Activated CD4-positive, alpha-beta memory T cell treated with anti-CD3 and anti-CD28 coated beads, Interleukin-2, amount 10 ng/mL, durations not matched to agents 7 days and 5 days (primary cell): ENCODE measurements around the gene ANAPC16. TPM values are rescaled to one million over a fixed set of nuclear protein-coding genes. Genes with fewer than 3 reads are reported as not detected.

Experiments
- CTCF ChIA-PET: fragments of 350-600 bp; sonication (Branson Sonifier 250); formaldehyde crosslinking; loops from one replicate; lab custom pipeline; 2021; ENCODE audit warnings: antibody characterized with exemption, inconsistent platforms; lab: Charles Lee
- POLR2A ChIA-PET: fragments of 350-600 bp; sonication (Branson Sonifier 250); formaldehyde crosslinking; loops from one replicate; lab custom pipeline; 2021; ENCODE audit warnings: antibody characterized with exemption; lab: Charles Lee
- DNase-seq: peaks from one replicate; pipeline ENCODE4 v3.0.0-alpha.2; 2020
- H3K27ac Mint-ChIP-seq: one replicate; pipeline ENCODE4 v1.8.0; 2021; ENCODE audit warnings: mild to moderate bottlenecking, mixed read lengths
- H3K27me3 Mint-ChIP-seq: one replicate; pipeline ENCODE4 v1.8.0; 2021; ENCODE audit warnings: mixed read lengths
- H3K36me3 Mint-ChIP-seq: one replicate; pipeline ENCODE4 v1.8.0; 2021; ENCODE audit warnings: low read depth, mixed read lengths
- H3K4me1 Mint-ChIP-seq: one replicate; pipeline ENCODE4 v1.8.0; 2021; ENCODE audit warnings: mixed read lengths
- H3K4me3 Mint-ChIP-seq: one replicate; pipeline ENCODE4 v1.8.0; 2021; ENCODE audit warnings: mild to moderate bottlenecking, mixed read lengths
- H3K9me3 Mint-ChIP-seq: one replicate; pipeline ENCODE4 v1.8.0; 2021; ENCODE audit warnings: mixed read lengths
- total RNA-seq, 2 experiments: library from RNA; stranded (reverse); gene quantifications; one replicate each; pipeline ENCODE4 v1.2.3, GENCODE V29; 2021

Gene ANAPC16
- 100 to 1,000 TPM in 1 of 2 experiments, 10 to 100 TPM in 1; 94.2 to 101 TPM for total RNA-seq

GRCh38 chr10:72215611-72216549 lies at the start of gene ANAPC16, which contains the start of gene ASCC1:
Gene ANAPC16, plus strand, starts transcription at chr10:72216012. Its CDS starts 7,903 bp downstream, at chr10:72223915.
Gene ASCC1, minus strand, starts transcription at chr10:72216276. Its CDS starts 2,978 bp downstream, at chr10:72213298.
- Mint-ChIP-seq H3K9me3 (no peaks in the 10 kb centered on the region), H3K27ac (peak within 1 kb of the TSS; percentile 99), H3K36me3 (peaks cover 40% of the 10 kb centered on the region), H3K4me1 (peaks cover 61% of the 10 kb centered on the region), H3K4me3 (peak within 1 kb of the TSS; percentile 98), H3K27me3 (no peaks in the 10 kb centered on the region)
- peak; percentile 94 for DNase-seq
- ChIA-PET POLR2A (interaction anchor here (0.7 to 4.1 kb wide), 37 partner anchors 11 to 167 kb away, joined by 3 to 38 read pairs (median 4); partner anchors contain the start of genes DDIT4, DNAJB12 and SPOCK2), CTCF (interaction anchor here (0.5 to 2.9 kb wide), 16 partner anchors 11 to 258 kb away, joined by 3 to 13 read pairs (median 4); no protein-coding TSS in a partner anchor)

- Mint-ChIP-seq H3K4me3 (no peak overlapping the region), H3K9me3 (peaks cover 2% of the 10 kb centered on the region), H3K27me3 (no peaks in the 10 kb centered on the region), H3K4me1 (peaks cover 16% of the 10 kb centered on the region), H3K27ac (no peak overlapping the region), H3K36me3 (peaks cover 11% of the 10 kb centered on the region)
- ChIA-PET POLR2A (no interaction called here), CTCF (interaction anchor here (0.7 to 0.9 kb wide), 2 partner anchors 78 to 271 kb away, joined by 3 to 4 read pairs; no protein-coding TSS in a partner anchor)
- DNase-seq, result no peak
These were observed 48.7 kb upstream of the ANAPC16 start for GRCh38 chr10:72167118-72167517.

GRCh38 chr10:72170263-72170662 lies 45.5 kb upstream of the ANAPC16 start:
- no peak for DNase-seq
- Mint-ChIP-seq H3K9me3 (peaks cover 2% of the 10 kb centered on the region), H3K27ac (no peak overlapping the region), H3K27me3 (no peaks in the 10 kb centered on the region), H3K36me3 (peaks cover 3% of the 10 kb centered on the region), H3K4me3 (no peak overlapping the region), H3K4me1 (peaks cover 15% of the 10 kb centered on the region)
- ChIA-PET POLR2A (no interaction called here), CTCF (no interaction called here)

GRCh38 chr10:72170733-72171132 lies 45.1 kb upstream of the ANAPC16 start:
- no peak overlapping the region for H3K27ac Mint-ChIP-seq
- CTCF ChIA-PET, result no interaction called here

GRCh38 chr10:72171175-72171630 lies 44.6 kb upstream of the ANAPC16 start:
- ChIA-PET CTCF (no interaction called here), POLR2A (no interaction called here)
- H3K36me3 Mint-ChIP-seq, result peaks cover 3% of the 10 kb centered on the region
- no peaks in the 10 kb centered on the region for H3K9me3 Mint-ChIP-seq
- H3K27ac Mint-ChIP-seq, result no peak overlapping the region
- H3K27me3 Mint-ChIP-seq, result no peaks in the 10 kb centered on the region
- no peak overlapping the region for H3K4me3 Mint-ChIP-seq
- DNase-seq, result no peak
- H3K4me1 Mint-ChIP-seq, result peaks cover 12% of the 10 kb centered on the region

More at GRCh38 chr10:72170733-72171132, 45.1 kb upstream of the ANAPC16 start:
- POLR2A ChIA-PET, result no interaction called here
- Mint-ChIP-seq H3K4me3 (no peak overlapping the region), H3K9me3 (no peaks in the 10 kb centered on the region), H3K4me1 (peaks cover 12% of the 10 kb centered on the region), H3K27me3 (no peaks in the 10 kb centered on the region), H3K36me3 (peaks cover 3% of the 10 kb centered on the region)
- DNase-seq, result no peak

- DNase-seq, result no peak
These were observed 42.6 kb upstream of the ANAPC16 start for GRCh38 chr10:72173262-72173618.

GRCh38 chr10:72173619-72174296 lies 42.1 kb upstream of the ANAPC16 start:
- POLR2A ChIA-PET, result interaction anchor here (1.2 to 2.2 kb wide), 2 partner anchors 85 to 113 kb away, joined by 3 to 11 read pairs; partner anchors contain the start of gene SPOCK2
- Mint-ChIP-seq H3K4me1 (peaks cover 12% of the 10 kb centered on the region), H3K27ac (no peak overlapping the region), H3K36me3 (peaks cover 17% of the 10 kb centered on the region), H3K27me3 (no peaks in the 10 kb centered on the region), H3K9me3 (no peaks in the 10 kb centered on the region), H3K4me3 (no peak overlapping the region)
- DNase-seq, result peak; percentile 18
- CTCF ChIA-PET, result interaction anchor here (0.8 kb wide), 1 partner anchor 8 kb away, joined by 3 read pairs; no protein-coding TSS in a partner anchor

More at GRCh38 chr10:72173262-72173618, 42.6 kb upstream of the ANAPC16 start:
- CTCF ChIA-PET, result no interaction called here
- POLR2A ChIA-PET, result interaction anchor here (2.2 kb wide), 1 partner anchor 85 kb away, joined by 11 read pairs; the partner anchor contains the start of gene SPOCK2
- Mint-ChIP-seq H3K27me3 (no peaks in the 10 kb centered on the region), H3K4me1 (peaks cover 12% of the 10 kb centered on the region), H3K9me3 (no peaks in the 10 kb centered on the region), H3K4me3 (no peak overlapping the region), H3K27ac (no peak overlapping the region), H3K36me3 (peaks cover 12% of the 10 kb centered on the region)

- Mint-ChIP-seq H3K9me3 (no peaks in the 10 kb centered on the region), H3K36me3 (peaks cover 20% of the 10 kb centered on the region), H3K27me3 (no peaks in the 10 kb centered on the region), H3K27ac (no peak overlapping the region), H3K4me3 (no peak overlapping the region), H3K4me1 (peaks cover 12% of the 10 kb centered on the region)
- ChIA-PET CTCF (interaction anchor here (0.8 kb wide), 1 partner anchor 9 kb away, joined by 3 read pairs; no protein-coding TSS in a partner anchor), POLR2A (interaction anchor here (1.2 to 2.2 kb wide), 2 partner anchors 86 to 113 kb away, joined by 3 to 11 read pairs; partner anchors contain the start of gene SPOCK2)
- DNase-seq, result no peak
These were observed 41.5 kb upstream of the ANAPC16 start for GRCh38 chr10:72174297-72174662.

GRCh38 chr10:72175149-72175548 lies 40.7 kb upstream of the ANAPC16 start:
- peaks cover 12% of the 10 kb centered on the region for H3K4me1 Mint-ChIP-seq
- ChIA-PET CTCF (no interaction called here), POLR2A (interaction anchor here (2.2 kb wide), 1 partner anchor 86 kb away, joined by 11 read pairs; the partner anchor contains the start of gene SPOCK2)
- H3K9me3 Mint-ChIP-seq, result no peaks in the 10 kb centered on the region
- no peak overlapping the region for H3K4me3 Mint-ChIP-seq
- H3K27me3 Mint-ChIP-seq, result no peaks in the 10 kb centered on the region
- no peak overlapping the region for H3K27ac Mint-ChIP-seq
- DNase-seq, result no peak
- peaks cover 23% of the 10 kb centered on the region for H3K36me3 Mint-ChIP-seq

- Mint-ChIP-seq H3K36me3 (peaks cover 23% of the 10 kb centered on the region), H3K9me3 (no peaks in the 10 kb centered on the region), H3K4me1 (peaks cover 12% of the 10 kb centered on the region), H3K27ac (no peak overlapping the region), H3K4me3 (no peak overlapping the region), H3K27me3 (no peaks in the 10 kb centered on the region)
- POLR2A ChIA-PET, result no interaction called here
- DNase-seq, result no peak
- CTCF ChIA-PET, result interaction anchor here (0.5 kb wide), 1 partner anchor 127 kb away, joined by 3 read pairs; no protein-coding TSS in a partner anchor
These were observed 39.1 kb upstream of the ANAPC16 start for GRCh38 chr10:72176701-72177100.

GRCh38 chr10:72177454-72177853 lies 38.4 kb upstream of the ANAPC16 start:
- DNase-seq, result no peak
- no peaks in the 10 kb centered on the region for H3K9me3 Mint-ChIP-seq
- H3K27me3 Mint-ChIP-seq, result no peaks in the 10 kb centered on the region
- H3K4me1 Mint-ChIP-seq, result peaks cover 12% of the 10 kb centered on the region
- ChIA-PET CTCF (interaction anchor here (0.5 kb wide), 1 partner anchor 128 kb away, joined by 3 read pairs; no protein-coding TSS in a partner anchor), POLR2A (no interaction called here)
- no peak overlapping the region for H3K4me3 Mint-ChIP-seq
- no peak overlapping the region for H3K27ac Mint-ChIP-seq
- H3K36me3 Mint-ChIP-seq, result peaks cover 31% of the 10 kb centered on the region

GRCh38 chr10:72184156-72184555 lies 31.7 kb upstream of the ANAPC16 start:
- H3K27me3 Mint-ChIP-seq, result no peaks in the 10 kb centered on the region
- H3K4me3 Mint-ChIP-seq, result no peak overlapping the region
- no peak overlapping the region for H3K27ac Mint-ChIP-seq
- ChIA-PET CTCF (interaction anchor here (2.0 to 2.1 kb wide), 2 partner anchors 58 to 153 kb away, joined by 4 read pairs; no protein-coding TSS in a partner anchor), POLR2A (no interaction called here)
- H3K4me1 Mint-ChIP-seq, result no peaks in the 10 kb centered on the region
- H3K9me3 Mint-ChIP-seq, result peaks cover 7% of the 10 kb centered on the region
- H3K36me3 Mint-ChIP-seq, result peaks cover 44% of the 10 kb centered on the region
- DNase-seq, result no peak
